GM20000 (cell line): ENCODE data around the gene GLO1.

ENCODE experiments used
- DNase-seq: peaks from one replicate; pipeline ENCODE4 v3.0.0; 2012; ENCODE audit warnings: low spot score
- TF ChIP-seq, protein P1 (sequence below): IDR thresholded peaks from 2 replicates; pipeline ENCODE4 v1.5.1; 2012; ENCODE audit warnings: mild to moderate bottlenecking, control low read depth; ENCODE audit errors: extremely low read depth, missing control alignments

GLO1 gene

DNA sequence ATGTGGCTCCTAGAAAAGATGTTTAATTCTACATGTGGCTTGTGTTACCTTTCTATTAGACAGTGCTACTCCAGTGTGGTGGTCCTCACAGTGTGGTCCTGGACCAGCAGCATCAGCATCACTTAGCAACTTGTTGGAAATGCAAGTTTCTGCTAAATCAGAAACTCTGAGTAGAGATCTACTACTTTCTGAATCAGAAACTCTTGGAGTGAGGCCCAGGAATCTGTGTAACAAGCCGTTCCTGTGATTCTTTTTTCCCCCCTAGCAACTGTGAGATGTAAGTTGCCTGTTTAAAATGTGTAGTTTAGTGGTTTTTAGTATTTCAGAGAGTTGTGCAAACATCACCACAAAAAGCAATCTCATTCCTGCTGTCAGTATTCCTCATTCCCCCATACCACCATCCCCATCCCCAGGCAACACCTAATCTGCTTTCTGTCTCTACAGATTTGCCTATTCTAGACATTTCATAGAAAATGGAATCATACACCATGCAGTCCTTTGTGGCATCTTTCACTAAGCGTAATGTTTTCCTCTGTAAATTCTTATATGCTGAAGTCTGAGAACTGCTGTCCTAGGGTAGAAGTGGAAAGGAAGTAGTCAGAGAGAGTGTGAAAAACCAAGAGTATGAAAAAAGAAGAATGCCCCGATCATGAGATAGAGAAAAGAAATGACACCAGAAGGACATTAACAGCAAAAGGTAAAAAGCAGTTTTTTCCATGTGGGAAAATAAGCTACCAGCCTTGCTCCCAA lies 44.4 kb downstream of the GLO1 start:
- no peak for DNase-seq
- TF ChIP-seq, protein P1, sequence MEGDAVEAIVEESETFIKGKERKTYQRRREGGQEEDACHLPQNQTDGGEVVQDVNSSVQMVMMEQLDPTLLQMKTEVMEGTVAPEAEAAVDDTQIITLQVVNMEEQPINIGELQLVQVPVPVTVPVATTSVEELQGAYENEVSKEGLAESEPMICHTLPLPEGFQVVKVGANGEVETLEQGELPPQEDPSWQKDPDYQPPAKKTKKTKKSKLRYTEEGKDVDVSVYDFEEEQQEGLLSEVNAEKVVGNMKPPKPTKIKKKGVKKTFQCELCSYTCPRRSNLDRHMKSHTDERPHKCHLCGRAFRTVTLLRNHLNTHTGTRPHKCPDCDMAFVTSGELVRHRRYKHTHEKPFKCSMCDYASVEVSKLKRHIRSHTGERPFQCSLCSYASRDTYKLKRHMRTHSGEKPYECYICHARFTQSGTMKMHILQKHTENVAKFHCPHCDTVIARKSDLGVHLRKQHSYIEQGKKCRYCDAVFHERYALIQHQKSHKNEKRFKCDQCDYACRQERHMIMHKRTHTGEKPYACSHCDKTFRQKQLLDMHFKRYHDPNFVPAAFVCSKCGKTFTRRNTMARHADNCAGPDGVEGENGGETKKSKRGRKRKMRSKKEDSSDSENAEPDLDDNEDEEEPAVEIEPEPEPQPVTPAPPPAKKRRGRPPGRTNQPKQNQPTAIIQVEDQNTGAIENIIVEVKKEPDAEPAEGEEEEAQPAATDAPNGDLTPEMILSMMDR = no peak

DNA sequence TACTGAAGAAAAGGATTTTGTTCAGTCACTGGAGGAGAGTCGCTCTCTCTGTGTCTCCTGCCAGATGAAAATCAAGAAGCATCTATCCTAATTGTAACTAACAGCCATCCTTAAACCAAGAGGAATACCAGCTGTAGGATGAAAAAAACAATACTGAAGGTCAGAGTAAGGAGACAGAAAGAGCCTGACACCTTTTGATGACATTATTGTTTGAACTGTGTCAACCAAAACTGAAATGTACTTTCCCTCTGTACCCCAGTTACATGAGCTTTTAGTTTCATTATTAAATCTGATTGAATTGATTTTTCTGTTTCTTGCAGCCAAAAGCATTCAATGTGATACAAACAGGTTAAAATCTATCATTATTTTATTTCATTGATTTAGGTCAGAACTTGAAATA lies 46.0 kb downstream of the GLO1 start:
- TF ChIP-seq, protein P1 = no peak
- peak; percentile 36 for DNase-seq

DNA sequence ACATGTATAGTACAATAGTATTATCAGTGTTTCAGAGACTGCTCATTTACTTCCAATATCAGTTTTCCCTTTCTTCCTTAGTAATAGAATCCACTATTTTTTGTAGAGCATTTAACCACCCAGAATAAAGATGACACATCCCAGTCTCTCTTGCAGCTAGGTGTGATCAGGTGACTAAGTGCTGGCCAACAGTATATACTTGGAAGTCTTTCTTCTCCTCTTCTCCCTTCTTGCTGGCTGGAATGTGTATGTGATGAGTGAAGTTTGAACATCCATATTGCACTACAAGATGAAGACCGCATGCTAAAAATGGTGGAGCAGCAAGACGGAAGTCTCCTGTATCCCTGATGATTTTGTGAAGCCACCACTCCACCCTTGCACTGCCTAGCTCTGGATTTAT lies 48.7 kb downstream of the GLO1 start:
- TF ChIP-seq, protein P1 = no peak
- DNase-seq = no peak

DNA sequence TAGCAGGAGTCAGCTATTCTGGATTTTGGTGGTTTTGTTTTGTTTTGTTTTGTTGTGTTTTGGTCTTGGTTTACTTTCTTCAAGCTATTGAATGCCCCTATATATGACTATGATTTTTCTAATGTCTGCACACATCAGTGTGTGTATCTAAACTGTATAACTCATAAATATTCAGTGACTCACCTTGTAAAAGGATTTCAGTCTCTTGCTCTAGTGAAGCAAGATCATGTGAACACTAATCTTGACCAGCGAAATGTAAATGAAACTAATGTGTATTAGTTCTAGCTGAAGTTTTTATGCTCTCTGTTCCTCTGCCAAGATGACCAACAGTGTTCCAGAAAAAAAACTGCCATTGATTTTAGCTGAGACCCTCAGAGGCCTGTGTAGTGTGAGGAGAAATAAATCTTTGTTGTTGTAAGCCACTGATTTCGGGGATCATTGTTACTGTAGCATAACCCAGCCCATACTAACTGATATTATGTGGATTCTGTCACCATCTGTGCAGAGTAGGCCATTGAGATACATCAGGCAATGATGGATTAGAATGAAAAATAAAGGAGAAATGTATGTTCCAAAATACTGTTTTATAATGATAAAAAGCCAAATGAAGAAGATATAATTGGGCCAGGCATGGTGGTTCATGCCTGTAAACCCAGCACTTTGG lies 51.7 kb downstream of the GLO1 start:
- no peak for DNase-seq
- TF ChIP-seq, protein P1 = no peak

DNA sequence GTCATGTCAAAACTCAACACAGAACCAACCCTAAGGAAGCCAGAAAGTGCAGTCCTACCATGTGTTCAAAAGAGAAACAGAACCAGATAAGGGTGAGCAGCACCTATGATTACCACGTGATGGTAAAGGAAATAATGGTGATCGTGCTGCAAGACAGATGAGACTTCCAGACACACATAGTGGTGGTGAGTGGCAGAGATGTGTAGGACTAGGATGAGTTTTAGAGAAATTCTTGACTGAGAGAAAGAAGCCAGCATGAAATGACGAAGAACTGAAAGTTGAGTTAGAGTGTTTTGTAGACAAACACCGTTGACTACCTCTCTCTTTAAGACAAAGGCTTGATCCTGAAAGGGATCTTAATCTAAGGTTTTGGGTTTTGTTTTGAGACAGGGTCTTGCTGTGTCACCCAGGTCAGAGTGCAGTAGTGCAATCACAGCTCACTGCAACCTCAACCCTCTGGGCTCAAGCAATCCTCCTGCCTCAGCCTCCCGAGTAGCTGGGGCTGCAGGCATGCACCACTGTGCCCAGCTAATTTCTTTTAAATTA lies 52.7 kb downstream of the GLO1 start:
- no peak for DNase-seq
- TF ChIP-seq, protein P1 = no peak

DNA sequence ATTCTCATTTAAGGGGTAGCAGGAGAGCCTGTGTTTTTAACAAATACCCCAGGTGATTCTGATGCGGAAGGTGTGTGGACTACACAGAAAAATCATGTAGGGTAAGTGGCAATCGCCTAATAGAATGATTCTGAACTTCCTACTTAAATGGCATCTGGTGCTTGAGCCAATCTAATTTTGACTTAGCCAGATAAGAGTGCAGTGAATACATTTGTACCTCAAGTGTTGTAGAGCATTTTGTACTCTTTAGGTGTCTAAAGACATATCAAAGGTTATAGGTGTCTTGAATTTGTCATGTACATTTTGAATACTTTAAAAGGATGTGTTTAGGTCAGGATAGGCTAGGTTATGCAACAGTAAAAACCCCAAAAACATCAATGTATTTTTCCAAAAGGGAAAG lies 53.2 kb downstream of the GLO1 start:
- DNase-seq = no peak
- TF ChIP-seq, protein P1 = no peak

DNA sequence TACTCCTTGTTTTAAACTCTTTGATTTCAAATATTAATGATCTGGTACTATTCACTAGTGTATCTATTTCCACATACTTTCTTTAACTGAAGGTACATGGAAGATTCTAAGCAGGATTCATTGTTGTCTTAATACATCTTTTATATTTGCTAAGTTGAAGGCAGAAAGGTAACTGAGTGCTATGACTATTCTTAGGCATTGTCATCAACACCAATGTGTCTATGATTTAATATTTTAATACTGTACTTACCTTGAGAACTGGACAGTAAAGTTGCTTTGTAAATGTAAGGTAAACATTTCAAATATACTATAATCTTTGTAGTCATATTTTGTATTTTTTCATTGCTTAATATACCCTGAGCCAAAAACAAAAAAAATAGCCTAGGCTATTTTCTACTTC lies 54.3 kb downstream of the GLO1 start:
- no peak for DNase-seq

More for the DNA sequence above, 54.3 kb downstream of the GLO1 start:
- TF ChIP-seq, protein P1 = no peak
